Right lobe of liver (tissue), 4 donors: ENCODE measurements around the gene GJD3.

Experiments
- POLR2A ChIP-seq: fragments of 450-650 bp; IDR thresholded peaks from one replicate; pipeline ENCODE4 v1.6.1; 2017; ENCODE audit warnings: antibody characterized with exemption, mild to moderate bottlenecking
- TF ChIP-seq, protein P1 (sequence below), 4 donors: fragments of 200-600 bp in 3 of 4; fragments of 450-650 bp in 1 of 4; IDR thresholded peaks; one replicate each; pipeline versions ENCODE4 v1.5.1 to v1.8.0; 2016 to 2022; ENCODE audit warnings: antibody characterized with exemption in 4 of 4, mild to moderate bottlenecking in 2 of 4
- donor health status: DM: no; HTN: no; CAD: no.
- donor health status: DM: no; HTN: no; CAD: no.
- donor health status: DM: no; HTN: yes; CAD: no.

DNA sequence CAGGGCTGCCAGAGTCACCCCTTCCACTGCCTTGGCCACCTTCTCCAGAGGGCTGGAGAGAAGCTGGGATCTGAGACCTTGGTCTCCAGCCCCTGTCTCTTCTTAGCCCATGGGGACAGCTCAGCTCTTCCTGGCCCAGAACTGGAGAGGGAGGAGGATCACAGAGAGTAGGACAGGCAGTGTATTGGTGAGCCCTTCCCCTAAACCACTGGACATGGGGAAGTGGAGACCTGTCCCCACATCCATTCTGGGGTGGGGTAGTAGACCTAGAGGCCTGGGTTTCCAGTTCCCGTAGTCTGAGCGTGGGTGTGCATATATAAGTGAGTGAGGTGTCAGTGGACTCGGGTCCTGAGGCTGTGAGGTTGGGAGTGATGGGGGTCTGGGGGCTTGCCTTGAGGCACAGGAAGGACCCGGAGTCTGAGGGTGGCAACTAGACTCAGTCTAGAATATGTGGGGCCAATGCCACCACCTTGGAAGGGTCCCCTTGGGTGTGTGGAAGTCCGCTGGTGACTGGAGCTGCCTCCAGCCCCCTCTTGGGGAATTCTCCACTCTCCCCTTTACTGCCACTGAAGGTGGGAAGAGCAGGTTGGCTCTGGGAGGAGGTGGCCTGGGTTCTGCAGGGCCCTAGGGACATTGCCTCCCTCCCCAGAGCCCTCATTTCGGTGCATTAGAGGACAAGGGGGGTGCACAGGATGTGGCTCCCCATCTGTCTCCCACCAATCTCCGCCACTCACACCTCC lies 19.9 kb downstream of the GJD3 start:
- no peak for TF ChIP-seq POLR2A
- TF ChIP-seq, protein P1, sequence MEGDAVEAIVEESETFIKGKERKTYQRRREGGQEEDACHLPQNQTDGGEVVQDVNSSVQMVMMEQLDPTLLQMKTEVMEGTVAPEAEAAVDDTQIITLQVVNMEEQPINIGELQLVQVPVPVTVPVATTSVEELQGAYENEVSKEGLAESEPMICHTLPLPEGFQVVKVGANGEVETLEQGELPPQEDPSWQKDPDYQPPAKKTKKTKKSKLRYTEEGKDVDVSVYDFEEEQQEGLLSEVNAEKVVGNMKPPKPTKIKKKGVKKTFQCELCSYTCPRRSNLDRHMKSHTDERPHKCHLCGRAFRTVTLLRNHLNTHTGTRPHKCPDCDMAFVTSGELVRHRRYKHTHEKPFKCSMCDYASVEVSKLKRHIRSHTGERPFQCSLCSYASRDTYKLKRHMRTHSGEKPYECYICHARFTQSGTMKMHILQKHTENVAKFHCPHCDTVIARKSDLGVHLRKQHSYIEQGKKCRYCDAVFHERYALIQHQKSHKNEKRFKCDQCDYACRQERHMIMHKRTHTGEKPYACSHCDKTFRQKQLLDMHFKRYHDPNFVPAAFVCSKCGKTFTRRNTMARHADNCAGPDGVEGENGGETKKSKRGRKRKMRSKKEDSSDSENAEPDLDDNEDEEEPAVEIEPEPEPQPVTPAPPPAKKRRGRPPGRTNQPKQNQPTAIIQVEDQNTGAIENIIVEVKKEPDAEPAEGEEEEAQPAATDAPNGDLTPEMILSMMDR (IDR thresholded peaks at IDR 0.05): no peak
